ENCODE measurements around the gene SUGCT. TPM values are rescaled to one million over a fixed set of nuclear protein-coding genes. Genes with fewer than 3 reads are reported as not detected.

The SUGCT gene
- polyA plus RNA-seq, 1 experiment = 12.5 TPM

DNA sequence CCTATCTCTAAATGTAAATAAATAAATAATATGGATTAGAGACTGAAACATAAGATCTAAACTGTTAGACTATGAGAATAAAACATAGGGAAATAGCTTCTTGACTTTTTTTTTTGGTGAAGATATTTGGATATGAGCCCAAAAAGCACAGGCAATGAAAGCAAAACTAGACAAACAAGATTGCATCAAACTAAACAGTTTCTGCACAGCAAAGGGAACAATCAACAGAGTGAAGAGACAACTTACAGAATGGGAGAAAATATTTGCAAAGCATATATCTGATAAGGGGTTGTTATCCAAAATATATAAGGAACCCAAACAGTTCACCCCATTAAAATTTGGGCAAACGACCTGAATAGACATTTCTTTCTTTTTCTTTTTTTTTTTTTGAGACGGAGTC, 148.1 kb downstream of the SUGCT start:
- H3K27me3 ChIP-seq (ENCODE audit: control insufficient read depth, insufficient read depth, low read length) = no peaks in the 10 kb centered on the region
- no peak for DNase-seq (ENCODE audit: low read depth, low spot score)
- CTCF ChIA-PET = no interaction called here
- POLR2A ChIA-PET = no interaction called here
- H3K4me3 ChIP-seq (ENCODE audit: low read depth, low read length) = no peak overlapping the region
- H3K27ac ChIP-seq (ENCODE audit: low read depth, low read length) = no peak overlapping the region
- TF ChIP-seq, protein P1, sequence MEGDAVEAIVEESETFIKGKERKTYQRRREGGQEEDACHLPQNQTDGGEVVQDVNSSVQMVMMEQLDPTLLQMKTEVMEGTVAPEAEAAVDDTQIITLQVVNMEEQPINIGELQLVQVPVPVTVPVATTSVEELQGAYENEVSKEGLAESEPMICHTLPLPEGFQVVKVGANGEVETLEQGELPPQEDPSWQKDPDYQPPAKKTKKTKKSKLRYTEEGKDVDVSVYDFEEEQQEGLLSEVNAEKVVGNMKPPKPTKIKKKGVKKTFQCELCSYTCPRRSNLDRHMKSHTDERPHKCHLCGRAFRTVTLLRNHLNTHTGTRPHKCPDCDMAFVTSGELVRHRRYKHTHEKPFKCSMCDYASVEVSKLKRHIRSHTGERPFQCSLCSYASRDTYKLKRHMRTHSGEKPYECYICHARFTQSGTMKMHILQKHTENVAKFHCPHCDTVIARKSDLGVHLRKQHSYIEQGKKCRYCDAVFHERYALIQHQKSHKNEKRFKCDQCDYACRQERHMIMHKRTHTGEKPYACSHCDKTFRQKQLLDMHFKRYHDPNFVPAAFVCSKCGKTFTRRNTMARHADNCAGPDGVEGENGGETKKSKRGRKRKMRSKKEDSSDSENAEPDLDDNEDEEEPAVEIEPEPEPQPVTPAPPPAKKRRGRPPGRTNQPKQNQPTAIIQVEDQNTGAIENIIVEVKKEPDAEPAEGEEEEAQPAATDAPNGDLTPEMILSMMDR (IDR thresholded peaks at IDR 0.05; ENCODE audit: low read depth, low read length) = no peak
- peaks cover 4% of the 10 kb centered on the region; the same call in 1 of the 2 replicates for H3K9me3 ChIP-seq (ENCODE audit: control insufficient read depth, insufficient read depth, low read length)

DNA sequence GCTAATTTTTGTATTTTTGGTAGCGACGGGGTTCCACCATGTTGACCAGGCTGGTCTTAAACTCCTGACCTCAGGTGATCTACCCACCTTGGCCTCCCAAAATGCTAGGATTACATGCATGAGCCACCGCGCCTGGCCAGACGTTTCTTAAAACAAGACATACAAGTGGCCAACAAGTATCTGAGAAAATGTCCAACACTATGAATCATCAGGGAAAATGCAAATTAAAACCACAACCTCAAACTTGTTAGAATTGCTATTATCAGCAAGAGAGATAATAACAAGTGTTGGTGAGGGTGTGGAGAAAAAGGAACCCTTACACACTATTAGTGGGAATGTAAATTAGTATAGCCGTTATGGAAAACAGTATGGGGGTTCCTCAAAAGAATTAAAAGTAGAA, 148.6 kb downstream of the SUGCT start:
- ChIA-PET CTCF (no interaction called here), POLR2A (no interaction called here)
- Histone ChIP-seq H3K9me3 (ENCODE audit: control insufficient read depth, insufficient read depth, low read length) (peaks cover 4% of the 10 kb centered on the region; the same call in 1 of the 2 replicates), H3K4me3 (ENCODE audit: low read depth, low read length) (no peak overlapping the region), H3K27ac (ENCODE audit: low read depth, low read length) (no peak overlapping the region), H3K27me3 (ENCODE audit: control insufficient read depth, insufficient read depth, low read length) (no peaks in the 10 kb centered on the region)
- DNase-seq (ENCODE audit: low read depth, low spot score) = no peak
- TF ChIP-seq, protein P1 (IDR thresholded peaks at IDR 0.05; ENCODE audit: low read depth, low read length) = no peak

DNA sequence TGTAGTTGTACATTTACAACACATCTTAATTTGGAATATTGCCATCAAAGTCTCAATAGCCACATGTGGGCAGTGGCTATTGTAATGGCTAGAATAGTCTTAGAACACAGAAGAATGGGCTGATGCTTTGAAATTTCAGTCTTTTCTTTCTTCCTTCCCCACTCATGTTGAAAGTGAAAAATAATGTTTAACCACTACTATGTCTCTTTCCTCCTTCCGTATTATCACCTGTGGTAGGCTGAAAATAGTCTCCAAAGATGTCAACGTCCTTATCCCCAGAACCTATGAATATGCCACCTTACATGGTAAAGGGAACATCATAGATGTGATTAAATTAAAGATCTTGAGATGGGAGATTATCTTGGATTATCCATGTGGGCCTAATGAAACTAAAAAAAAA, 154.0 kb downstream of the SUGCT start:
- Histone ChIP-seq H3K4me3 (ENCODE audit: low read depth, low read length) (no peak overlapping the region), H3K27ac (ENCODE audit: low read depth, low read length) (no peak overlapping the region), H3K27me3 (ENCODE audit: control insufficient read depth, insufficient read depth, low read length) (no peaks in the 10 kb centered on the region), H3K9me3 (ENCODE audit: control insufficient read depth, insufficient read depth, low read length) (no peaks in the 10 kb centered on the region)
- POLR2A ChIA-PET = no interaction called here
- TF ChIP-seq, protein P1 (IDR thresholded peaks at IDR 0.05; ENCODE audit: low read depth, low read length) = no peak
- DNase-seq (ENCODE audit: low read depth, low spot score) = no peak
- CTCF ChIA-PET = no interaction called here

DNA sequence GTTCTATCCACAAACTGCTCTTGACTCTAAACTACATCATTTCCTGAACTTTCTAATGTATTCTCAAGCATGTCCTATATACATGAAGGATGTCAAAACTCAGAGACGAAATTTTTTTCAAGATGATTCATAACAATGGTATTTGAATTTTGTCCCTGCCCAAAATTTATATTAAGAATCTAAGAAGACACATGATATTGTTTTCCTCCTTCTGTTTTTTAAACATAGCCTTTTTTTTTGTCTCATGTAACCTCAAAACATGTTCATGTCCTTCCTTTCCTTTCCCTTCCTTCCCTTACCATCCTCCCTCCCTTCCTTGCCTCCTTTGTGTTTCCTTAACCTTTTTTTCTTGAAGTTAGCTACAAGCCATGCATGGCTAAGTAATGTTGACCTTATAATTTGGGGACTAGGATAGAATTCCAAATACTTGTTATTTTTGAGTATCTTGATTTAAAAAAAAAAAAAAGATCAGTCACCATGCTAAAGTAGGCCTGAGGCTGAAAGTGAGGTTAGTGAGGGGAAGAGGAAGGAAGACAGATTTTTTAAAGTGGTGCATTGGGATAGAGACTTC, 163.0 kb downstream of the SUGCT start:
- Histone ChIP-seq H3K27me3 (ENCODE audit: control insufficient read depth, insufficient read depth, low read length) (no peaks in the 10 kb centered on the region), H3K4me3 (ENCODE audit: low read depth, low read length) (no peak overlapping the region), H3K9me3 (ENCODE audit: control insufficient read depth, insufficient read depth, low read length) (no peaks in the 10 kb centered on the region), H3K27ac (ENCODE audit: low read depth, low read length) (no peak overlapping the region)
- CTCF ChIA-PET = interaction anchor here (1.8 kb wide), 1 partner anchor 65 kb away, joined by 9 read pairs; no protein-coding TSS in a partner anchor
- no peak for DNase-seq (ENCODE audit: low read depth, low spot score)
- POLR2A ChIA-PET = no interaction called here
- TF ChIP-seq, protein P1 (IDR thresholded peaks at IDR 0.05; ENCODE audit: low read depth, low read length) = no peak

DNA sequence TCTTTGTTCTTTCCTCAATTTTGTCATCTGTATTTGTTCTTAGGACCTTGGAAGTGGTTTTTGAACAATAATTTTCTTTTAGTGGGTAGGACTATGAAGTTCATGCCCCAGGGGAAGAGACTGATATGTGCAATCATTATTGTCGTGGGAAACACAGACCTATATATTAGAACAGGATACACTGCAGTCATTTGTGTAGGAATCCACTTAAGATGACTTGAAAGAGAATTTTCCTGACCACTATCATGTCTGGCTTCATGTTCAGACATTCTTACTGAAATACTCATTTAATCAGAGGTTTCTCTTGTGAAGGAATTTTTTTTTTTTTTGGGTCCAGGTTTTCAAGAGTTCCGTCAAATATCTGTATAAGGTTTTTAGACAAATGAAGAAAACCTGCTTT, 163.6 kb downstream of the SUGCT start:
- Histone ChIP-seq H3K9me3 (ENCODE audit: control insufficient read depth, insufficient read depth, low read length) (no peaks in the 10 kb centered on the region), H3K27ac (ENCODE audit: low read depth, low read length) (no peak overlapping the region), H3K4me3 (ENCODE audit: low read depth, low read length) (no peak overlapping the region), H3K27me3 (ENCODE audit: control insufficient read depth, insufficient read depth, low read length) (no peaks in the 10 kb centered on the region)
- no peak for DNase-seq (ENCODE audit: low read depth, low spot score)
- CTCF ChIA-PET = no interaction called here
- POLR2A ChIA-PET = no interaction called here
- TF ChIP-seq, protein P1 (IDR thresholded peaks at IDR 0.05; ENCODE audit: low read depth, low read length) = no peak

Data from AG04450 (cell line).